HCT116 (cell line): ENCODE measurements around the gene CCM2L.

Experiments
- SP1 ChIP-seq: IDR thresholded peaks from 2 replicates; pipeline ENCODE4 v1.6.1; 2012; ENCODE audit warnings: low read depth
- TF ChIP-seq, protein P1 (sequence below), 3 experiments: fragments of 200-600 bp in 1 of 3; sonication (generic) in 1 of 3; IDR thresholded peaks in 2 of 3; conservative IDR thresholded peaks in 1 of 3; 2 replicates each; pipeline ENCODE4 v1.5.1; 2012 to 2017; ENCODE audit warnings: low read depth in 2 of 3, low read length in 2 of 3, antibody characterized with exemption in 1 of 3, borderline replicate concordance in 1 of 3, control low read depth in 1 of 3, mild to moderate bottlenecking in 1 of 3, mixed read lengths in 1 of 3, mixed run types in 1 of 3, moderate library complexity in 1 of 3; ENCODE audit not compliant: insufficient read depth in 1 of 3
- TF ChIP-seq, protein P2 (sequence below): IDR thresholded peaks from 2 replicates; pipeline ENCODE4 v1.6.1; 2012; ENCODE audit warnings: low read depth

DNA sequence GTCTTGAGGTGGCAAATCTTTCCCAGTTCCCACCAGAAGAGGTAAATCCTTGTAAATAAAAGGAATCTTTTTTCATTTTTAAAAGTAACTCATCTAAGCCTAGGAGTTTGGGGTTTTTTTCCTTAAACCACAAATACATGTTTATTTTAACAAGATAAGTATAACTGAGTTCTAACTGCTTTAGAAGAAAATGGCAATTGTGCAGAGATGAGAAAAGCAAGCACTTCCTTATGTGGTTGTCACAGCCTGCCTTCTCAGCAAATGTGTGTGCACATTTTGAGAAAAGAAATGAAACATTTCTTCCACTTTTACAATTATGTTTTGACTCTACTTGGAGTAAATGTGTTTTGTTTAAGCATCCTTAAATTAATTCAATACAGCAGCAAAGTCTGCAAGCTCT is 59.5 kb downstream of the CCM2L start:
- TF ChIP-seq, protein P1, sequence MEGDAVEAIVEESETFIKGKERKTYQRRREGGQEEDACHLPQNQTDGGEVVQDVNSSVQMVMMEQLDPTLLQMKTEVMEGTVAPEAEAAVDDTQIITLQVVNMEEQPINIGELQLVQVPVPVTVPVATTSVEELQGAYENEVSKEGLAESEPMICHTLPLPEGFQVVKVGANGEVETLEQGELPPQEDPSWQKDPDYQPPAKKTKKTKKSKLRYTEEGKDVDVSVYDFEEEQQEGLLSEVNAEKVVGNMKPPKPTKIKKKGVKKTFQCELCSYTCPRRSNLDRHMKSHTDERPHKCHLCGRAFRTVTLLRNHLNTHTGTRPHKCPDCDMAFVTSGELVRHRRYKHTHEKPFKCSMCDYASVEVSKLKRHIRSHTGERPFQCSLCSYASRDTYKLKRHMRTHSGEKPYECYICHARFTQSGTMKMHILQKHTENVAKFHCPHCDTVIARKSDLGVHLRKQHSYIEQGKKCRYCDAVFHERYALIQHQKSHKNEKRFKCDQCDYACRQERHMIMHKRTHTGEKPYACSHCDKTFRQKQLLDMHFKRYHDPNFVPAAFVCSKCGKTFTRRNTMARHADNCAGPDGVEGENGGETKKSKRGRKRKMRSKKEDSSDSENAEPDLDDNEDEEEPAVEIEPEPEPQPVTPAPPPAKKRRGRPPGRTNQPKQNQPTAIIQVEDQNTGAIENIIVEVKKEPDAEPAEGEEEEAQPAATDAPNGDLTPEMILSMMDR (IDR thresholded peaks at IDR 0.05 in 2 of 3, conservative IDR thresholded peaks at IDR 0.05 in 1 of 3; ENCODE audit: borderline replicate concordance in 1 of 3, insufficient read depth in 1 of 3, low read depth in 2 of 3, low read length in 2 of 3): no peak
- no peak for TF ChIP-seq SP1
- TF ChIP-seq, protein P2, sequence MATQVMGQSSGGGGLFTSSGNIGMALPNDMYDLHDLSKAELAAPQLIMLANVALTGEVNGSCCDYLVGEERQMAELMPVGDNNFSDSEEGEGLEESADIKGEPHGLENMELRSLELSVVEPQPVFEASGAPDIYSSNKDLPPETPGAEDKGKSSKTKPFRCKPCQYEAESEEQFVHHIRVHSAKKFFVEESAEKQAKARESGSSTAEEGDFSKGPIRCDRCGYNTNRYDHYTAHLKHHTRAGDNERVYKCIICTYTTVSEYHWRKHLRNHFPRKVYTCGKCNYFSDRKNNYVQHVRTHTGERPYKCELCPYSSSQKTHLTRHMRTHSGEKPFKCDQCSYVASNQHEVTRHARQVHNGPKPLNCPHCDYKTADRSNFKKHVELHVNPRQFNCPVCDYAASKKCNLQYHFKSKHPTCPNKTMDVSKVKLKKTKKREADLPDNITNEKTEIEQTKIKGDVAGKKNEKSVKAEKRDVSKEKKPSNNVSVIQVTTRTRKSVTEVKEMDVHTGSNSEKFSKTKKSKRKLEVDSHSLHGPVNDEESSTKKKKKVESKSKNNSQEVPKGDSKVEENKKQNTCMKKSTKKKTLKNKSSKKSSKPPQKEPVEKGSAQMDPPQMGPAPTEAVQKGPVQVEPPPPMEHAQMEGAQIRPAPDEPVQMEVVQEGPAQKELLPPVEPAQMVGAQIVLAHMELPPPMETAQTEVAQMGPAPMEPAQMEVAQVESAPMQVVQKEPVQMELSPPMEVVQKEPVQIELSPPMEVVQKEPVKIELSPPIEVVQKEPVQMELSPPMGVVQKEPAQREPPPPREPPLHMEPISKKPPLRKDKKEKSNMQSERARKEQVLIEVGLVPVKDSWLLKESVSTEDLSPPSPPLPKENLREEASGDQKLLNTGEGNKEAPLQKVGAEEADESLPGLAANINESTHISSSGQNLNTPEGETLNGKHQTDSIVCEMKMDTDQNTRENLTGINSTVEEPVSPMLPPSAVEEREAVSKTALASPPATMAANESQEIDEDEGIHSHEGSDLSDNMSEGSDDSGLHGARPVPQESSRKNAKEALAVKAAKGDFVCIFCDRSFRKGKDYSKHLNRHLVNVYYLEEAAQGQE: no peak
